TTC549 (cell line): ENCODE data around the gene AFF2.

ENCODE experiments used
- FAIRE-seq: peaks from 2 replicates; lab custom pipeline; 2012; peaks lifted over from hg19 to GRCh38; lab: Jason Lieb, UNC

The AFF2 gene

DNA sequence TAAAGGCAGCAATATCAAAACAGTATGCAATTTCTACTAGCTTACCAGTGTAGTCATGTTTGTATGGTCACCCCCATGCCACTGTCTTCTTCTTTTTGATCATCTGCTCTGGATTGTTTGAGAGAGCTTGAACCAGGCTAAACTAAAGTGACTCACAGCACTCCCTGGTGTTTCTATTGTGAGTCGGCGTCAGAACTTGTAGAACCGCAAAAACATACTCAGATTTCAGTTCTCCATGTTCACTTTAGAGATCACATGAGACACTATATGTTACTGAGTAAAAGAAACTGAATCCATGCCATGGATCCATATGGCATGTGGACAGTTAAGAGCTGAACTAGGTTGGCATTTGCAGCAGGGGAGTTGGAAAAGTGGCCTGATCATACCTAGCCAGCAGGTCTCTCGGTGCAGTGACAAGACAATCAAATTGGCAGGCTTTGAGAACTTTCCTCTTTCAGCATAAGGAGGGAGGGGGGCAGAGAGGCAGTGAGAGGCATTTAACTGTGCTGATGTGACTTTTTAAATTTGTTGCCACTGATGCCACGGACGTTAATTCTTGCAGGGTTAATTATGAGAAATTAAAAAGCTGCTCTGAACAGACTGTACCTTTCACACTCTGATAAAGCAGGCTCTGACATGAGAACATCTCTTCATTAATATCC is 88.4 kb downstream of the AFF2 start:
- no peak for FAIRE-seq

DNA sequence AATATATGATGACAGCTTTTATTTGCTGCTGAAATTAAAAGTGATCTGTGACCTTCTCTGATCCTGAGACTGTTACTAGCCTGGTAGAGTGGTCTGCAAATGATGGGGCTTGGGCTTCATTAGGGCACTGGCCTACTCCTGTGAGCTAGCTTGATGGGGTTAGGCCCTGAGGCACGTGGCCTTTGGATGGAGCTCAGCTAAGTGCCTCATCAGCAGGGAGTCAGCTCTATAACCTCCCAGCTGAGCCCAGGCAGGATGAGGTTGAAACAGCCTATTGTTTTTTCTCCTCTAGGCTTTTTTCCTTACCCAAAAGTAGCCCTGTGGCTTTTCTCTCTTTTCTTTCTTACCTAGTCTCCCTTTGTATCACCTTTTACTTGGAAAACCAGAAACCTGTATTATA is 92.2 kb downstream of the AFF2 start:
- no peak for FAIRE-seq

DNA sequence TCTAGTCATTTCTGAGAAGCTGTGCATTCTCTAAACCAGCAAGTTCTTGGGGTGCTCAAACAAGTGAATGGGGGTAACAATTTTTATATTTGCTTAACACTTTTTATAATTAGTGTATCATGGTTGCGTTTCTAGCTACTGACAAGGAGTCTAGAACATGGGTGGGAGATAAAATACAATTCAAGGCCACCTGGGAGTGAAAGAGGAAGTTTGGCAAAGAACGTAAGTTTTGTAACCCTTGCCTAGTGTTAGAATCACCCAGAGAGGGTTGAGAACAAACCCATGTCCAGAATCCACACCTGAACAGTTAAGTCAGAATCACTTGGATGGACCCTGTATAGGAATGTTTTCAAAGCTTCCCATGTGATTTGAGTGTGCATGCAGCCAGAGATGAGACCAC is 92.7 kb downstream of the AFF2 start:
- no peak for FAIRE-seq

DNA sequence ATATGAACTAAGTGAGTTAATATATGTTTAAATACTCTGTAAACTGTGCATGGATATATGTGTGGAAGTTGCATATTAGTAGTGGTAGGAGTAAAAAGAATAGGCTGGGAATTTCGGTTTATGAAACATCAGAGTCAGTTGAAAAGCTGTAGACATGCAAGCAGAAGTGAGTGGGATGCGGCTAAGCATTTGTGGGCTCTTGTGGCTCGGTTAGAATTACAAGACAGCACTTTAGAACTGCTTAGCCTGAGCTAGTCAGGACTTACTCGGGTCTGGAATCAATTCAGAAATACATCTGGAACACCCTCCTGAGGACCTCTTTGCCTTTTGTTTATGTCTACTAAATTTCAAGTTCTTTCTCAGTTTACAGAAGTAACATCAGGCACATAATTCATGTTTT is 93.6 kb downstream of the AFF2 start:
- FAIRE-seq, result no peak

DNA sequence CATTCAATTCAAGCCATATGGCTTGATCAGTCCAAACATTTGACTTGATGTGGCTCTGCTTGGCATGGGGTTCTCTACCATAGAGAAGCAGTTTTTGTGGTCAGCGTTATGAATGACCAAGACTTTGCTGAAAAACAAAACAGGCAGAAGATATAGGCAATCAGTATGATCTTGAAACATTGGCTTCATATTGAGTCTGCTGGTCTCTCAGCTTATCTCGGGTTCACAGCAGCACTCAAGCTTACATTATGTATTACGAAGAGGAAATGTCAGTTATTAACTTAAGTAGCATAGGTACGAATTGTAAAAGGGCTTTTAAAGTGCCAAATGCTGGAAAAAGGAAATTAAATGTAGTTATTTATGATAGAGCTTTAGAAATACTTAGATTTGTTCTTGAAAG is 99.0 kb downstream of the AFF2 start:
- FAIRE-seq, result no peak

DNA sequence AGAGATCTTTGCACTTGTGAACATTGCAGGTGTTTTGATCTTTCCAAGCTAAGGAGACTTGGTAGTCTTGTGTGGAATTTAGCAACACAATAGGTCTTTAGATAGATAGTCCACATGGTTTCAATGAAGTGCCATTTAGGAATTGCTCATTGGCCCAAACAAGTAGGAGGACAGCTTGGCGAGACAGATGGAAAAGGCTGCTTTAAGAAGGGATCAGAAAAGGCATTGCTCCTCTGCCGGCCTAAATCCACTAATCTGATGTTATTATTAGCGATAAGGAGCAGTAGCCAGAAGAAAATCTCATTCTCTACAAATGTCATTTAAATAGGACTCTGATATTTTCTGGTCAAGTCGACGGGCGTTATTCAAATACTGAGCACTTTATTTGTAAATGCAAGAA is 99.7 kb downstream of the AFF2 start:
- no peak for FAIRE-seq

DNA sequence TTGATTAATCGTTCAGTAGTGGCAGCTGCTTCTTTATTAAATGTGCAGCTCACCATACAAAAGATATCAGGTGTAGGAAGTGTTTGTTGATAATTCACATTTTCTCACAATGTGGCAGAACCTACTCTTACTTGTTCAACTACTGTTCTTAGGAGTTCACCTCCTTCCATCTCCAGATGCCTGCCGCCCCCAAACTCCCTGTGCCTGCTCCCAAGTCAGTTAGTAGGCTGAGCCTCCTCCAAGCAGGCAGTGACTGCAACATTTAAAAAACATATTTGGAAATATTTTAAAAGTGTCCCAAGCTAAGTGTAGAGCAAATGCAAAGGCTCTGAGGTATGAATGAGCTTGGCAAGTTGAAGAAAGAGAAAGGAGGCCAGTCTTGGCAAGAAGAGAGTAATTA is 100.2 kb downstream of the AFF2 start:
- FAIRE-seq, result no peak

DNA sequence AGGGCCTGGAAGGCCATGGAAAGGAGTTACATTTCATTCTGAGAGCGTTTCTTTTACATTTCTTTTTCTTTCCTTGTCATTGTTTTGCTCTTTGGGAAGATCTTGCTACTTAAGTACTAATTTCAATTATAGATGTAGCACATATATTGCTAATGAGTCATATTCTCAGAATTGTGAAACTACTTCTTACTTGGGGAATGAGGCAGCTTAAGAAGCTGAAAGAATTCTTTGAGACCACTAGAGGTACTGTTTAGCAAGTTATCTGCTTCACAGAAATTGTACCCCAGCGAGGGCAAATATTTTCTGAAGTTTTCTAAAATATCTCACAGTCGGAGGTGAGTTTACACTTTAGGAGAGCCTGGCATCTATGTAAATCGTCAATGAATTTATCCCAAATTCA is 100.6 kb downstream of the AFF2 start:
- FAIRE-seq, result no peak

DNA sequence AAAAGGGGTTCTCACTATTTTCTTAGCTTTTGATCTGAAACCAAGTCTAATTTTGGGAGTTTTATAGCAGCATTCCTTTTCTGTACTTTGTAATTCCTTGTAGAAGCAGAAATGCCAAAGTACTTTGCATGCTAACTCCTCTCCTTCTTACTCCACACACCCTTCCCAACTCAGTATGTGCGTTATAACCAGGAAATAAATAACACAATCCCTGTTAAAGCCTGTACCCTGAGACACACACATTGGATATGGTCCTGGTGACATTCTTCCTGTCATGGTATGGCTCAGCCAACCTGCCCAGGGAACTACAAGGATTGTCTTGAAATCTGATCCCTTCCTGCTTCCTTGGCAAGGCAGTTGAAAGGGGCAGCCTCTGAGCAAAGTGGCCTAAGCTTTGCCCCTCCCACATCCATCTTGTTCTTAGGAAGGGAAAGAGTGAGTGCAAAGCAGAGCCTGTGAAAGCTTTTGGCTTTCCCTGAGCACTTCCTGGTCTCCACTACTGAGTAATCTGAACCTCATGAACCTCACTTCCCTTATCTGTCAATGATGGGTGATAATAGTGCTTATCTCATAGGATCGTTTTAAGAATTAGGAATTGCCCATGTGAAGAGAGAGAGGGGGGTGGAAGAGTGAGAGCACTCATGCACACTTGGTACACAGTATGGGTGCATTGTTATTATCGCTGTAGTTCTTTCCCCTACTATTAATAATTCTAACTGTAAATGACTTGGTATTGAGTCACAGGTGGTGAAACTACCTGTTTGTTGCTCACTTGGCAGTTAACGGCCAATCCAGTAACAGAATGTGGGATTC is 109.3 kb downstream of the AFF2 start:
- FAIRE-seq, result no peak

DNA sequence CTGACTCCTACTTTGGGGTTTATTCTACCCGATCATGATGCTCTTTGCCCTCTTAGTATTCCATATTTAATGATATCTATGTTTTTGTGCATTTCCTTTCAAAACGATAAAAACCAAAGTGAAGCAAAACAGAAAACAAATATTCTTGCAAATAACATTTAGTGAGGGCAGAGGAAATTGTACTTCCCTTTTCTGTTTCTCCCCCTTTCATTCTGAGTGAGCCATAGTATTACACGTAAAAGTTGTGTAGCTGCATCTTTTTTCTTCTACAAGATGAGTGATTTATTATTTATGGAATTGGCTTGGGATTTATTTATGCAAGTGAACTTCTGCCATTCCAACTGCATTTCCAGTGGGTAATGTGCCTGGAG is 109.9 kb downstream of the AFF2 start:
- no peak for FAIRE-seq

DNA sequence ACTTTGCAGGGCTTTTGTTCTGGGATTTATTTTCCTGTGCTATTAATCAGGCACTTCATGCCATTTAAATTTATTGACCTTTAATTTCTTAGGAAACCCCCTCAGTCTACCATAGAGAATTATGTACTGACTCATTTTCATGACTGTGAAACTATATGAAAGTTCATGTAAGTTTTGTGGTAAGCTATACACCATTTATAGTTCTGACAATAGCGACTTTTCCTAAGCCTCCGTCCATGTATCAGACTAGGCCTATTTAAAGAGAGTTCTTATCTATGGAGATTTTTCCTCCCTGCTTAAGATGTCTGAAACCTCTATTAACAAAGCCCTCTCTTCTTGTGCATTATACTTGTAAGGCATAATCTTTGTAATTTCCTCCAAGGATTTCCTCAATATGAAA is 111.6 kb downstream of the AFF2 start:
- no peak for FAIRE-seq

DNA sequence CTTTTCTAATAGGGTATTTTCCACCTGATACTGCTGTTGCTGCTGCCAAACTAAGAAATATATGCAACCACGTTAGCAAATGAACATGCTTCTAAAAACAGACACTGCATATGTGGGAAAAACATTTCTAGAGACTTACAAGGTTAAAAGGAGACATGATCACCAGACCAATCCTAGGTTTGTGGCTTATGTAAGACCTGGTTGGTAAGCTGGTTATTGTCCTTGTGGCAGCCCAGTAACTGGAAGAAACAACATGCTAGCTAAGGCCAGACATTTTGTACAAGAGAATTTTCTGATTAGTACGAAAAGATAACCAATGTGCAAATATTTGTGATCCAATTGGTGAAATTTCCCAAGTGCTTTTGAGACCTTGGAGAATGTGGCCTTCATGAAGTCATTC is 112.0 kb downstream of the AFF2 start:
- FAIRE-seq, result no peak

DNA sequence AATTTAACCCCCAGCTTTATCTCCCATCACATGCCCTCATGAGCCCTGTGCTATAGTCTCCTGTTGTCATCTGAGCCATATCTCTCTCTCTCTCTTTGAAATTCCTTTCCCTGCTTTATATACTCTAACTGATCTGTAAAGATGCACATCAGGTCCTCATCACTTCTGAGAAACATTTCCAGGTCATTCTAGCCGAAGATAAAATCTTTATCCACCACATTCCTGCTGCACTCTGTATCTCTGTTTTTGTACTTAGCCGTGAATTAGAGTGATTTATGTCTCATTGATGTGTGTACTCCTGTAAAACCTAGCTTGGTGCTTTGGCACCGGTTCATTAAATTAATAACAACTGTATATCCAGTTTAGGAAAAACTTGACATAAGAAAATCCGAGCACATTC is 113.2 kb downstream of the AFF2 start:
- FAIRE-seq, result no peak

DNA sequence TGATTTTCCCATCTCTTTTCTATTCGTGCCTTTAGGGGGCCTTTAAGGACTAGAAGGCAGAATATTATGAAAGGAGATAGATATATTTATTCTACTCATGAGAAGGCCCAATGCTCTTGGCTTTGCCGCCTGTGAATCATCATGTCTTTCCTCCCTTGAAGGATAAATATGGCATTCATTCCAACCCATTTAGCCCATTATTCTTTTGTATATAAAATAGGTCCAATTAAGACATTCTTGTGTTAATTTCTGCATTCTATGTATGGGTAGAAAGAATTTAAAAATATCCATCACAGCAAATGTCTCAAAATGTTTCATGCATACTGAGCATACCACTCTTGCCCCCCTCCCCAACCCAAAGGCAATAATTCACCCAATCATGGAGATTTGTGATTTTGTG is 115.1 kb downstream of the AFF2 start:
- FAIRE-seq, result no peak

DNA sequence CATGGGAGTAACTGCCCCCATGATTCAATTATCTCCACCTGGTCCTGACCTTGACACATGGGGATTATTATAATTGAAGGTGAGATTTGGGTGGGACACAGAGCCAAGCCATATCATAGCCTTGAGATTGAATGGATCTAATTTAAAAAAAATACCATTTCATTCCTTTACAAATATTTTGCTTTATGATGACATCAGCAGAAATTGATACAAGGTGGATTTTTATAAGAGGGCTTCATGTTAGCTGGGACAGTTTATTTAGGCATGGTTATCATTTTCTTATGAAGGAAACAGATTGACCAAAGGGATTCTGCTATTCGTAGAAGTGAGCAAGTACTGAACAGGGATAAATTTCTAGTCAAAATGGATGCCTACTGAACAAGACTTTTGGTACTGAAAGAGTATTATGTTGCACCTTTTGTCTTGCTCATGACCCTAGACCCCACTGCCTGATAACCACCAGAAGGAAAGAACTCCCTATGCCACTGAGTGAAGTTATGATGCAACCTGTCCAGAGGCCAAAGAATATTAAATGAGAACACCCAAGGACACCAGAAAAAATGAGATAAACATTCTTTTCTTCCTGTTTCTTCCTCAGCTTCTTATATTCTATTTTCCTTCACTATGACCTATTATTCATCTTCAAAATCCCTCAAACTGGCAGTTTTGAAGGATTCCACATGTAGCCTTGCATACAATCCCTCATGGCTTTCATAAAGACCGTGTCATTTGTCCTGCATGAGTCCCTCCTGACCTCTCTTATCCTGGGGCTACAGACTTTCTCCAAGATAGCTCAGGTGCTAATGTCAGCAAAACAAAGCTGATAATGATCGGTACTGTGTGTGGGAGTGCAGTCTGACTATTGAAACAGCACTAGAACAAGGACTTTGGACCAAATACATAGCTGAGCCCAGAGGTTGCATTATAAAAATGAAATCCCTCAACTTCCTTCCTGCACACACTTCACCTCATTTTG is 118.3 kb downstream of the AFF2 start:
- FAIRE-seq, result no peak

DNA sequence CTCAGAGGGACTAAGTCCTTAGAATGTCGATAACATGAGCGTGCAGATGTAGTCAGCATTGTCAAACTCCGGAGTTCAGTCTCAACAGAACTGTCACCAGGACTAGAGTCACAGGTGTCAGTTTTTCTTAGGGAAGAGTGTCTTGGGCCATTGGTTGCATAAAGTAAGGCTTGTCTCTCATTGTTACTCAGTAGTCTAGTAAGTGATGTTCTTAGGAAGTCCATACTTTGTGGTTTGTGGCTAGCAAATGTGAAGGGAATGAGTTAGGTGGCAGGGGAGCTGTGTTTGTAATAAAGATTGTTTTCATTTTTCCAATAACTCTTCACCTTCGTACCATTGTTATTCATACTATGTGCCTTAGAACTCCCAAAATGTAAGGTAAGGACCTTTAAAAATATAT is 119.6 kb downstream of the AFF2 start:
- no peak for FAIRE-seq

DNA sequence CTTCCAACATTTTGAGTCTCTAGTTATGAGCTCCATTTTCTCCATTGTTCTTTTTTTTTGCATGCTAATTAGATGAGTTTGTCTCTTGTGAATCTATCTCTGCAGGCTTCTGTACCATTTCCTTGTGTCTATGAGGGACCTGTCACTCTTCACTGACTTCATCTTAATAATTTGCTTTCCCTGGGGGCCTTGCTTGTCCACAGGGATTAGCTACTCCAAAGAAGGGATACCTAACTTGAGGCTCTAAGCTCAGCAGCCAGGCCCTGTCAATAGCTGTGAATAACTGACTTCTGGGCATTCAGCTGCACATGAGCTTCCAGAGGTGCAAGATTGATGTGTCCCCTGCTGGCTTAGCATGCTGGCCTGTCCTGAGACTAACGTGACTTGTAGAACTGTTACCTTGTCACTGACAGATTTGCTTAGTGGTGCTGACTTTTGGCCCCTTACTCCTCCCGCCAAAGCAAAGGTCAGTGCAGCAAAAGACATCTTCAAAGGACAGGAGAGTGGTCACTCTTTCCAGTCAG is 124.6 kb downstream of the AFF2 start:
- no peak for FAIRE-seq

DNA sequence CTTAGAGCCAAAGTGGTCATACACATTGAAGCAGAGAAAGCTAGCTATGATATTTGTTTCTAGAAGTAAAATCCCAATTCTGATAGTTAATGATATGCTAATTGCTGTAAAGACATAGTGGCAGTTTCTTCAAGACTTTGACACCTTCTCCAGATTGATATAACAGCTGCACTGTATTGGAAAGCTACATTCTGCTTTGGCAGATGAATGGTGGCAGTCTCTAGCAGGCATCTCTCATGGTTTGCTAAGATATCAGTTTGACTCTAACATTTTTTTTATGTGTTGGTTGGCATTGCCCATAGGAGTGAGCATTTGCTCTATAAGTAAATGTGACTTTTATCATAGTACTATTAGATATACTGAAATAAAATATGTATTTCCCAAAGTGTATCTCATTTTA is 128.2 kb downstream of the AFF2 start:
- no peak for FAIRE-seq

DNA sequence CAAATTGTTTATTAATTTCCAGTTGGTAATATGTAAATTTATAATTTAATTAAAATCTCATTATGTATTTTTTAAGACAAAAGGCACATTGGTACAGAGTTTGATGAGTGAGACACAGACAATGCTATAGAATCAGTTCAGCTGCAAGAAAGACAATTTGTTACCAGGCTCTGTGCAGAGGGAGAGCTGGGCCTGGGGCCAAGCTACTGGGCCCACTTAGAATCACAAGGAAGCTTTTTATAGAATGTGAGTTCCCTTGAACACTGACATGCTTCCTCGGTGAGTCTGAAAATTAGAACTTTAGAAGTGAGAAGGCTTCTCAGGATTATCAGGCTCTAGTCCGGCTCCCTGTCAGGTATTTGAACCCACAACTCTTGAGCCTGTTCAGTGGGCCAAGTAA is 129.0 kb downstream of the AFF2 start:
- no peak for FAIRE-seq

DNA sequence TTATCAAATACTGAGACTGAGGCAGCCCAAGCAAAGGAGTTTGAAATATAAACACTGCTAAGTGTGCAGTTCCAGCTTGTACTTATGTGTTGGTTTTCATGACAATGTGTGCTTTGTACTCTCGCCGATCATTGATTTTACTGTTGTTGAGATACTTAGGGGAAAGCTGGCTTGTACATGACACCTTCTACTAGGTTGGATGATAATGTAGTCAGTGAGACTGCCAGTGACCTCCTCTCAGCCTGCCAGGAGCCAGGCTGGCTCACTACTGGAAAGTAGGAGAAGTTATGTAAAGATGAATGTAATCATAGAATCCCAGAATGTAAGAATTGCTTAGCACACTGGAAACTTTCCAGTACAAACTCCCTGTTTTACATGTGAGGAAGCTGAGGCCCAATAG is 132.0 kb downstream of the AFF2 start:
- no peak for FAIRE-seq

DNA sequence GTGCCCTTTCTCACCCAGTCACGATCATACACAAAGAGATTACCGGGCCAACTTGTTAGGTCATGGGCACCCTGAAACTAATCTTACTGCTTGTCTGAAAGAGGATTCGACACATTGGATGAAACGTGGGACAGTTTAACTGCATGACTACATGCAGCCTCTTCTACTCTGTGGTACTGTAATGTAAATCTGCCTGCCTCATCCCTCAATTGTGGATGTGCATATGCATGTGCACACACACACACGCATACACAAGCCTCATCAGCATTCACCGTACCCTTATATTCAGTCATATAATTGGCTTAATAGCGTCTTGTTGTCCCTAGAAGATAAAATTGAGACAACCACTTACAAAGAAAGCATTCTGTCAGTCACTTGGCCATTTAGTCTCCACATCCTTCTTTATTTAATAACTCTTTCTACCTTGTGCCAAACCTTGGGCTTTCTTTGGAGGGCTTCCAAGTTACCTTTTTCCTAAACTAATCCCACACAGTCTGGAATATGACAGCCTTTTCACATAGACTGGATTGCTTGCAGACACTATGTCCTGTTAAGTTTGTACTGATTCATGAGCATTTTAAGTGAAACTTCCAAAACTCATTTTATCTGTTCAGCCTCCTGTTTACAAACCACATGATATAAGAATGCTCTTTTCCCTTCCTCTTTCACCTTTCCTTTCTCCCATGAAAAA is 132.9 kb downstream of the AFF2 start:
- FAIRE-seq, result no peak

DNA sequence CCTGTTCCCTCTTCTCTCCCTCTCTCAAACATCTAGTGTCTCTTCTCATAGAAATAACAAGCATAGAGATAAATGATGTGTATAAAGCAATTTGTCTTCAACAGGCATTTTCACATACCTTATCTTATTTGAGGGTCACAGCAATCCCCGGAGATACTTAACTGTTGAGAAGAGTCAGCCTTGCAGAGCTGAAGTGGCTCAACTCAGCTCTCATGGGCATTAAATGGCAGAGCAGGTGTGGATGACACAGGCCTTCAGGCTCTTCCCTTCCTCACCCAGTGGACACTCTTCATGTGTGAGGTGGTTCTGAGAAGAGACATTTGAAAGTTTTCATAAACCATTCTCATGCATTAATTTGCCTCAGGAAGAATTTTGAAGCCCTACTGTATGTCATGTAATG is 134.2 kb downstream of the AFF2 start:
- FAIRE-seq, result no peak
